Umbilical cord (tissue), 2 donors: Measurements from ENCODE around the gene ERMAP. TPM values are rescaled to one million over a fixed set of nuclear protein-coding genes. Genes with fewer than 3 reads are reported as not detected.
"Not testable (repeated sequence)": the region's sequence is repeated elsewhere in the genome, so short reads cannot be mapped to it uniquely, and the experiment has no call there.

Experiments used
- DNase-seq: peaks from one replicate; pipeline ENCODE4 v3.0.0-alpha.2; 2015; ENCODE audit warnings: low spot score
- total RNA-seq: library from RNA; depleted of rRNA; stranded (reverse); fragments of >200 nt; gene quantifications from one replicate; pipeline ENCODE4 v1.2.3, GENCODE V29; 2014; ENCODE audit warnings: low replicate concordance; ENCODE audit not compliant: insufficient read depth

The ERMAP gene
- total RNA-seq, 1 donor from 2014 or later: 27.4 TPM

GRCh38 chr1:42873108-42873507, 56.2 kb downstream of the ERMAP start:
- not testable (repeated sequence) for DNase-seq

- no peak for DNase-seq
Measured at GRCh38 chr1:42873670-42874069, 56.7 kb downstream of the ERMAP start.

GRCh38 chr1:42876009-42876408, 59.1 kb downstream of the ERMAP start:
- no peak for DNase-seq

- no peak for DNase-seq
Measured at GRCh38 chr1:42877380-42877779, 60.5 kb downstream of the ERMAP start.

- DNase-seq: no peak
Measured at GRCh38 chr1:42880384-42880783, 63.5 kb downstream of the ERMAP start.

GRCh38 chr1:42886046-42886739, 69.3 kb downstream of the ERMAP start:
- no peak for DNase-seq

GRCh38 chr1:42886800-42887199, 69.9 kb downstream of the ERMAP start:
- no peak for DNase-seq

GRCh38 chr1:42887366-42887765, 70.4 kb downstream of the ERMAP start:
- DNase-seq: no peak

GRCh38 chr1:42888013-42888633, 71.2 kb downstream of the ERMAP start:
- no peak for DNase-seq

- DNase-seq: no peak
Measured at GRCh38 chr1:42889264-42889663, 72.3 kb downstream of the ERMAP start.

- DNase-seq: no peak
Measured at GRCh38 chr1:42891465-42892138, 74.7 kb downstream of the ERMAP start.

Other genes with a start within 250 kb of the ERMAP start
- gene PPIH, start 158.7 kb upstream of the ERMAP start, total RNA-seq: 10.4 TPM
- gene YBX1, start 134.7 kb upstream of the ERMAP start, total RNA-seq: 499 TPM
- gene CLDN19, start 76.9 kb upstream of the ERMAP start, total RNA-seq: not detected
- 160 TPM for gene P3H1, start 50.1 kb upstream of the ERMAP start, total RNA-seq
- 4.8 TPM for gene C1orf50, start 49.9 kb upstream of the ERMAP start, total RNA-seq
- not detected for gene TMEM269, start 32.1 kb upstream of the ERMAP start, total RNA-seq
- 38.3 TPM for gene SVBP, start 275 bp downstream of the ERMAP start, total RNA-seq
- 8.2 TPM for gene ZNF691, start 29.5 kb downstream of the ERMAP start, total RNA-seq
- 201 TPM for gene SLC2A1, start 141.7 kb downstream of the ERMAP start, total RNA-seq